HS-27A (cell line): ENCODE results near the gene CSNK1A1.
"Not testable (repeated sequence)": the region's sequence is repeated elsewhere in the genome, so short reads cannot be mapped to it uniquely, and the experiment has no call there.

Experiments
- DNase-seq: peaks from one replicate; pipeline ENCODE4 v3.0.0-alpha.2; 2012; ENCODE audit warnings: low read depth, missing footprints

The CSNK1A1 gene

DNA sequence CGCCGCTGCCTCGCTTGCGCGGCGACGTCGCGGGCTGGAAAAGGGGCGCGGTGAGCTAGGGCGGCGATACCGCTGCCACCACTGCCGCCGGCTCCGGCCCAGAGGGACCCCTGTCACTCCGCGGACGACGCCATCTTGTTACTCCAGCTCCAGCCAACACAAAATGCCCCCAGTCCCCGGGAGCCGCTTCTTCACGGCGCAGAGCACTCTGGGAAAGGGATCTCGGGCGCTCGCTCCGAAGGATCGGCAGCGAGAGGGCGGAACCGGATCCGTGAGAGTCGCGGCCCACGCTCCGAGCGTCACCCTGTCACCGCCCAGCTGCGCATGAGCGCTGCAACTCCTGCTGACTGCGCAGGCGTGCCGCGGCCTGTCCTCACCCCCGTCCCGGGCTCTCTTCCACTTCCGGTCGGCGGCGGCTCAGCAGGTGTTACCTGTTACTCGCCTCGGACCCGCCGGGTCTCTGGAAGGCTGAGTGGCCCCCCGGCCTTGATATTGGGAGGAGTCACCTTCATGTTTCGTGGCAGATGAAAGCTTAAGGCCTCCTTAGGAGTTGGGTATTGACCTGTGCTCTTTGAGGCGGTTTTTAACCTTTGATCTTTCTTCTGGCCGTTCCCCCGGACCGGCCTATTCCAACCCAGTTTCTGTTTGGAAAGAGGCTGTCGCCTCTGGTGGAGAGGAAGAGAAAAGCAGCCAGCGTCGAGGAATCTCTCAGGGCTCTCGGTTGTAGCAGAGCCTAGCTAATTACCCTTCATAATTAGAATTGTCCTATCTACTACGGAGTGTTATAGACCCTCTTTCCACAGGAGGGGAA lies at the start of gene CSNK1A1:
Gene CSNK1A1 (minus strand): TSS at position 213 of the 811 bp plus-strand sequence. CDS start 475 bp downstream, outside the sequence.
- peak; percentile 84 for DNase-seq

DNA sequence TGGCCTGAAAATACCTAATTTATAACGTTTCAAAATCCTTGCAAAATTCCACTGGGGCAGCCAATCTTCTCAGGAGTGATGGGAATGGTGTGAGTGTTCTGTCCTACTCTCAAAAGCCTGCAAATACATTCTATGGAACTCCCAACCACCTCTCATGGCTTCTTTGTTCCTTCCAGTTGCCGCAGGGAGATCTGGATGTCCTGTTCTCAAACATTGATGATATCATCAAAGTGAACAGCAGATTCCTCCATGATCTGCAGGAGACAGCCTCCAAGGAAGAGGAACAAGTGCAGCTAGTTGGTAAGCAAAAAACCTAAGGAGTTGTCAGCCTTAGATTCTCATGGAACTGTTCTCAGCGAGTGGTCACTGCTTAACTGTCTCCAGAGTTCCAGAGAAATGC lies 49.7 kb upstream of the CSNK1A1 start:
- DNase-seq = no peak

DNA sequence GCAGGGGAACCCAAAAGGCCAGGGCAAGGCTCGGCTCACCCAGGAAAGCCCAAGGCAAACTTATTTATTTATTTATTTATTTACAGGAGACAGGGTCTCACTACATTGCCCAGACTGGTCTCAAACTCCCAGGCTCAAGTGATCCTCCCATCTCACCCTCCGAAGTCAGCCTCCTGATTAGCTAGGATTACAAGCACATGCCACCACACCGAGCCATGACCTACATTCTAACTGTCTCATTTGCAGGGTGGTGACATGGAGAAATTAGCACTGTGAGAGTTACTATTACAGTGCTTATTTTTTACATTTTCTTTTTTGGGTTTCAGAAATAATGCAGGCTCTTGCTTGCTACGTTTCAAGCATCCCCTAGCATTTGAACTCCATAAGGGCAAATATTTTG lies 48.1 kb upstream of the CSNK1A1 start:
- DNase-seq = no peak

DNA sequence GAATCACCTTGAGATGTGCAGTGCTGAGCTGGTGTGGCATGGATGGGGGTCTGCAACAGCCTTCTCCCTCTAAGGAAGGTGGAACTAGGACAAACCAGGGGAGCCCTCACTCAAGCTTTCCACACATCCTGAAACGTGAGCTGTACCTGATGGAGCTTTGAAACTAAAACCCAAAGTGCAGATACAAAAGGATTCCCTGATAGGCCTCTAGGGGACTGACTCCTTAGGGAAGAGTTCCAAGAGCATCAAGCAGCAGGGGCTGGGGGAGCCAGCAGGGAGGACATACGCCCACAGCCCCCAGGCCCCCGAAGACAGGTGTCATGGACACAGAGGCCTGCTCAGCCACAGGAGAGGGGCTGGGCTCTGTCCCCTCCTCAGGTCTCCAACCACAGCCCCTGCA lies 47.7 kb upstream of the CSNK1A1 start:
- no peak for DNase-seq

DNA sequence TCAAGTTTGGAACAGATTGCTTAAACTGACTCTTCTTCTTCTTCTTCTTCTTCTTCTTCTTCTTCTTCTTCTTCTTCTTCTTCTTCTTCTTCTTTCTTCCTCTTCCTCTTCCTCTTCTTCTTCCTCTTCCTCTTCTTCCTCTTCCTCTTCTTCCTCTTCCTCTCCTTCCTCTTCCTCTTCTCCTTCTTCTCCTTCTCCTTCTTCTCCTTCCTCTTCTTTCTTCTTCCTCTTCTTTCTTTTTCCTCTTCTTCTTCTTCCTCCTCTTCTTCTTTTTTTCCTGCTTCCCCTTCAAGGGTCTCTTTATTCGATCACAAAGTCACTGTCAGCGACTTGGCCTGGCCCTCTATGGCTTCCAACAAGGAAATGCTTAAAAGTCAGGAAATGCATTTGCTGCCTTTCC lies 47.0 kb upstream of the CSNK1A1 start:
- not testable (repeated sequence) for DNase-seq

DNA sequence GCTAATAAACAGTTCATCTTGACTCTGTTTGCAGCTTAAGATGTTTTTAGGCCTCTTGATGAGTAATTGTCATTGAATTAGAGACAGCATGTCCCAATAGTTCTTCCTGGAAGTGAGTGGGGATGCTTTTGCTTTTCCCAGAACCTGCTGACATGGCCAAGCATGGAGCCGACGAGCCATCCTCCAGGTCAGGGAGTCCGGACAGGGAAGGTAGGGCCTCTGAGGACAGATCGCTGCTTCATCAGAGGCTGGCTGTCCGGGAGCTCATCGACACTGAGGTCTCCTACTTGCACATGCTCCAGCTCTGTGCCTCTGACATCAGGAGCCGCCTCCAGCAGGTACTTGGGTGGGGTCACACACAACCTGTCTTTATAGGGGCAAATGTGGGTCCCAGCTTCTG lies 46.4 kb upstream of the CSNK1A1 start:
- no peak for DNase-seq

DNA sequence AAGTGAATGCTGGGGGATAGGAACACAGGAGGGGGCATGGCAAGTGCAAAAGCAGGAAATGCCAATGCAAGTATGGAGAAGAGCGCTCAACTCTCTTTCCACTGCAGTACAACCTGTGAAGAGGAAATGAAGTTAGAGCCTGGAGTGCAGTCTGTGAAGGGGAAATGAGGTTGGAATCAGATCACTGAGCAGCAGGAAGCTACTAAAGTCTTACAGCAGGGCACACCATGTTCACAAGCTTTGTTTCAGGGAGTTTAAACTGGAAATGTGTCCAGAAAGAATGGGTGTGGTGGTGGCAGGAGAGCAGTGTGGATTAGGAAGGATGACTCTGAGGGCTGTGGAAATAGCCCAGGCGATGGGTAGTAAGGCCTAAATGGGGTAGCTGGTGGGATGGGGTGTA lies 45.5 kb upstream of the CSNK1A1 start:
- DNase-seq = no peak

DNA sequence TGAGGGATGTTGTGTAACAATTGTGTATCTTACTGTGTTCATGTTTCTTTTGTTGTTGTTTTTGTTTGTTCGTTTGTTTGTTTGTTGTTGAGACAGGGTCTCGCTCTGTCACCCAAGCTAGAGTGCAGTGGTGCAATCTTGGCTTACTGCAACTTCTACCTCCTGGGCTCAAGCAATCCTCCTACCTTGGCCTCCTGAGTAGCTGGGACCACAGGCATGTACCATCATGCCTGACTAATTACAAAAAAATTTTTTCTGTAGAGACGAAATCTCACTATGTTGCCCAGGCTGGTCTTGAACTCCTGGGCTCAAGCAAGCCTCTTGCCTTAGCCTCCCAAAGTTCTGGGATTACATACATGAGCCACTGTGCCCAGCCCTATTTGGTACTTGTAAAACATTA lies 43.9 kb upstream of the CSNK1A1 start:
- DNase-seq = not testable (repeated sequence)

DNA sequence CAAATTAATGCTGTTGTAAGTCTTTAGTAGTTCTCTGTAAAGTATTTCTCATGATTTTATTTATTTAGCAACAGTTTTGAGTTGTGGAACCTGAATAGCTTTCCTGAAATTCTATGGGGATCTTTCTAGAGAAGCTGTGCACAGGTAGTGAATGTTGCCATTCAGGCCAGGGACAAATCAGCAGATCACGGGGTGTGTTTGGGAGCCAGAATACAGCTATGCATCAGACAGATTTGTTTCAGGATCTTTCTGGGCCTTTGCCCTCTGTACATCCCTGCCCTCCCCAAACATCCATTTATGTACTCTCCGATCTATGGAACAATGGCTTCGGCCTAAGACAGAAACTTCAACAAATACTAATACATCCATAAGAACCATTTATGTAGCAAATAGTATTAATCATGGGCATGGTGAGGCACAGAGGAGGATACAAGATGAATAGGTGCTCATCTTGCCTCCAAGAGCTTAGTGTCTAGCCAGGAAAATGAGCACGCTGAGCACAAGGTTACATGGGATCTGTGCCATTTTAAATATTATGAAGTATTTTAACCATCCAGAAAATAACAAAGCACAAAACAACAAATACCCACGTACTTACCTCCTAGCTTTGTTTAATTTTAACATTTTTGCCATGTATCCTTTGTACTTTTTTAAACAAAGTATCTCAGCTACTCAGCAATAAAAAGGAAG lies 43.1 kb upstream of the CSNK1A1 start:
- no peak for DNase-seq

DNA sequence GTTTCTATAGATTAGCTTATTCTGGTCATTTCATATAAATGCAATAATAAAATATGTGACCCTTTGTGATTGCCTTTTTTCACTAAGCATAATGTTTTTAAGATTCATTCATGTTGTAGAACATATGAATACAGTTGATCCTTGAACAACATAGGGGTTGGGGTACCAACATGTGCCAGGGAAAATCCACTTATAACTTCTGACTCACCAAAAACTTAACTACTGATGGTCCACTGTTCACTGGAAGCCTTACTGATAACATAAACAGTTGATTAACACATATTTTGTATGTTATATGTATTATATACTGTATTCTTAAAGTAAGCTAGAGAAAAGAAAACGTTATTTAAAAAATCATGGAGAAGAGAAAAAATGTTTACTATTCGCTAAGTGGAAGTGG lies 42.1 kb upstream of the CSNK1A1 start:
- DNase-seq = no peak

DNA sequence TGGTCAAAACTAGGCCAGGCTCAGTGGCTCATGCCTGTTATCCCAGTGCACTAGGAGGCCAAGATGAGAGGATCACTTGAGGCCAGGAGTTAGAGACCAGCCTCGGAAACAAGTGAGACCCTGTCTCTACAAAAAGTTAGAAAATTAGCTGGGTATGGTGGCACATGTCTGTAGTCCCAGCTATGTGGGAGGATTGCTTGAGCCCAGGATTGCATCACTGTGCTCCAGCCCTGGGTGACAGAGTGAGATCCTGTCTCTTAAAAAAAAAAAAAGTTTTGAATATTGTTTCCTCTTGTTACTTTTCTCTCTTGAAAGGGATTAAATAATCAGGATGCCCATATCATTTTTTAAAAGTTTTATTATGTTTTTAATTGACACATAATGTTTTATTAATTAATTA lies 37.7 kb upstream of the CSNK1A1 start:
- DNase-seq = no peak

DNA sequence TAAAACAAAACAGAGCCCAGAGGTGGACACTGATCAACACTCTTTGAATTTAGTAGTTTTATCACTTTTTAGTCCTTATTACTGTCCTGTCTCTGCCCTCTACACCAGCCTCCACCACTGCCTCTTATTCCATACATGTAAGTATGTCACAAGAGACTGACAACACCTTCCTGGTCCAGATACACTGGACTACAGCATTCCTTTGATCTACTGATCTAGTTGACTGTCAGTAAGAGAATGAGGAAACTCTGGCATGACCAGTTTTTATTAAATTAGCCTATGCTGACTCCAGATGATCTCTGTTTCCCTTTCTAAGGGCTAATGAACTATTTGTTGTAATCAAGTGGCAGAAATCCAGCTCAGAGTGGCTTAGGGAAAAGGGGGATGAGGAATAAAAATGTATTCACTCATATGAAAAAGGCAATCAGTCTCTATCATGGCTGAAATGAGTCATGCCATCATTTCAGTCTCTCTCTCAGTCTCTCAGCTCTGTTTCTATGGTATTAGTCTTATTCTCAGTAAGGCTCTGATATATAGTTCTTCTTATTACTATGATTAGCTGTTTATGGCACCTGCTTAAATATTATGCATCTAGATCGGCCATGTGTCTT lies 35.6 kb upstream of the CSNK1A1 start:
- DNase-seq = no peak

DNA sequence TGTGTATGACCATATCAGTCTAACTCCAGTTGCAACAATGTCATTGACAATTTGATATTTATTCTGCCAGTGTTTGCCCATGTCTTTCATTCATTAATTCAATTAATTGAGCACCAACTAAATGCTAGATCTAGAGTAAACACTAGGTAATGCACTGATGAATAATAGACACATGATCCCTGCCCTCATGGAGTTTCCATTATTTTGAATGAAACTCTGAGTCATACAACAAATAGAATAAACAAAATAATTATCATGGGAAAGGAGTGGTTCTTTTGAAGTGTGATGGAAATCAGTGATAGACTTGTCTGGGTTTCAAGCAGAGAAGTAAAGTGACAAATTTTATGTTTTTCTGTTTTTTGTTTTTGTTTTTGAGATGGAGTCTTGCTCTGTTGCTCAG lies 34.7 kb upstream of the CSNK1A1 start:
- no peak for DNase-seq

DNA sequence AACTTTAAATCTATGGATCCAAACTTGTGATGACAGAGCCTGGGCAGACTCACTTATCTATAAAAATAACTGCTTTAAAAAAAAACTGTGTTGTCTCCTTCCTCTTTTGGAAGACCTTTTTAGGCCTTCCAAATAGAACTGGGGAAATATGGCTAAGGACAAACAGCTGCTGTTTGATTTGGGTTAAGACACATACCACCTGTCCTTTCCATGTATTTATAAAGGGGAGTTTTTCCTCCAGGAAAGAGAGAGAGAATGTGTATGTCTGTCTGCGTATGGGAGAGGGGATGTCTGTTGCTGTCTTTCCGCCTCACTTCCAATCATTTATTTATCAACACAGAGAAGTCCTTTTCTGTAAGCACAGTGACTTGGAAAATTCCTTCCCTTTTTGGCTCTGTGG lies 32.9 kb upstream of the CSNK1A1 start:
- no peak for DNase-seq

DNA sequence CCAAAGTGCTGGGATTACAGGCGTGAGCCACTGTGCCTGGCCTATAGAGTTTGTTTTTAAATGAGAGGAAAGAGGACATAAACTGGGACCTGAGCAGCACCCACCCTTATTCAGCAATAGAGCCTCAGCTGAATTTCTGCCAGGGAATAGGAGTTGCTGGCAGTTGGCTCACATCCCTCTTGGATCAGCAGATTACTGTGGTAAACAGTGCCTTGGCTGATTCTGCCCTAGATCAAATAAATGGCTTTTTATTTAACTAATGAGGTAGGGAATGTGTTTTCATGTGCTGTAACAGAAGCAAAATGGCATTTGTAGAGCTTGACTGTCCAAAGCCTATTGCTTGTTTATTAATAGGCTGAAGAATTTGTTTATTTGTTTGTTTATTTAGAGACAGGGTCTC lies 32.2 kb upstream of the CSNK1A1 start:
- no peak for DNase-seq

DNA sequence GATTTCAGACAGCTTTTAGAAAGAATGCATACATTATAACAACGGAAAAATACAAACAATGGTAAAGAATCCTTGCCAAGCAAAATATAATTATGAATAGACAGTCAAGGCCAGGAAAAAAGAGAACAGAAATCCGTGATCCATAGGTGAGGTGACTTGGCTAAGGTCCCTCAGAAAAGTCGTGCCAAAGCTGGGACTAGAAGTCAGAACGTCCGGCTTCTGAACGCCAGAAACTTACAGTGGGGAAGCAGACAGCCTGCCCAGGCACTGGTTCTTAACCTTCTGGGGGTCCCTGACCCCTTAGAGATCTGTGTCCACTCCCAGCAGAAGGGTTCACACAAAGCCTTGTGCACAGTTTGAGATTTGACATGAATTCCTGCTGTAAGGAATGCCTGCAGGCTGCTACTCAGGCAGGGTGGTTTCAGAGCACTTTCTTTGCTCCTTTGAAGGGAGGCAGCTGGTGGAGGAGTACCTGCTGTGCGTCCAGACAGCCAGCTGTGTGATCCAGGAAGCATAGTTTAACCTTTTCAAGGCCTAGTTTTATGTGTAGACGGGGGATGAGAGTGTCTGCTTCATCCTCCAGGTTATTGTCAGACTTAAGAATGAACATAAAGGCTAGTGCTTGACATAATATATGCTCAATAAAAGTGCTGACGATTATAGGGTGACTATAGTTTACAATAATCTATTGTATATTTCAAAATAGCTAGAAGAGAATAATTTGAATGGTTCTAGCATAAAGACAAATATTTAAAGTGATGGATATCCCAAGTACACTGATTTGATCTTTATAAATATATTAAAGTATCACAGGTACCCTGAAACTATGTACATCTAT lies 30.9 kb upstream of the CSNK1A1 start:
- no peak for DNase-seq

DNA sequence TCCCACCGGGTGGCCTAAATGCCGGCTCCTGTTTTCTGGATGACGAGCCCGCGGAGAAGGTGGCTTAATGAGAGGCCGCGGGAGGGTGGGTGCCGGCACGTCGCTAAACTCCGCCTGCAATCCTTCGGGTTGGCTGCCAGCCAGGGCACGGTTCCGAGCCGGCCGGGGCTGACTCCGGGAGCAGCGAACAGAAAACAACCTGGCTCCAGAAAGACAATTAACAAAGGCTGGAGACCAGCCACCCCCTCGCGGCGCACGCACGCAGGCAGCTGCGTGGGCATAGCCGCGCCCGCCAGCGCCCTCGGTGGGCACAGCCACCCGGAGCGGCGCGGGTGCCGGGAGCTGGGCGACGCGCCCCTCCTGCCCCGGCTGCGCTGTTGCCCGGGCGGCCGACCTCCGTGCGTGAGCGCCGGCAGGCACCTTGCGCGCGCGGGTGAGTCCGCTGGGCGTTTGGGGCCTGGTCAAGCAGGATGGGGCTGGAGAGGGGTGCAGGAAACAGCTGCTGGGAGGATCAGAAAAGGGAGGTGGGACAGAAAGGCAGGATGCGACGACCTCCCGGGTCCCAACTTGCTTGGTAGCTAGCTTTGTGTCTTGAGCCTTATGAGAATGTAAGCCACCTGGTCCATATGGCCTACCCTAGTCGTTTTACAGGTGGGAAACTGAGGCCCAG lies 30.1 kb upstream of the CSNK1A1 start, which contains the start of gene ARHGEF37:
Gene ARHGEF37 (plus strand): TSS at position 307 of the 670 bp plus-strand sequence. CDS start 16,272 bp downstream, outside the sequence.
- no peak for DNase-seq

DNA sequence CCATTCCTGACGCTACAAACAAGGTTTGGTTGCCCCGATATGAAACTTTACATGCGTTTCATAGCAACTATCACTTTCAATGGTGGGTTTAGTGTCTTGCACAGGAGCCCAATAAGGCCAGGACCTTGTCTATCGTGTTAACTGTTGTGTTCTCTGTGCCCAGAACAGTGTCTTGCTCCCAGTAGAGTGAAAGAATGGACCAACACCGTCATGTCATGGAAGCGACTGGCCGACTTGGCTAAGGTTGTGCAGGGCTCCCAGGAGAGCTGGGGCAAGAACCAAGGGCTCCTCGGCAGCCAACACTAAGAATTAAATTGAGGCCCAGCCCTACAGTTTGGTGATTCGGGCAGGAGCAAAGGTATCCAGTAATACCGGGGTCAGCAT lies 29.6 kb upstream of the CSNK1A1 start:
- DNase-seq = no peak

DNA sequence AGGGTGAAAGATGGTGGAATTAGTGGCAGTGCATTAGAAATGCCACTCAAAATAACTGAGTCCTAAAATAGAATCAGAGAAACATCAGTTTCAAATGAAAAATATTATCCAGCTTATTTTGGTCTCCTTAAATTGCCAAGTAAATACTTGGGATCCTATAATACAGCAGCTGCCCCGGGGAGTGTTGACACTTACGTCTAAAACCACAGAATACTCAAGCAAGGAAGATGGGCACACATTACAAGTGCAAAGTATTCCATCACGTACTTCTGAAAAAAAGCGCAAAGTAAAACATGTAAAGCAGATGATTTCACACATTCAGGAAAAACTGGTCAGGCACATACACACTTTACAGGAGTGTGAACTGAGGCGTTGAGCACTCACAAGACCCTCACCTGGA lies 27.7 kb upstream of the CSNK1A1 start:
- no peak for DNase-seq

DNA sequence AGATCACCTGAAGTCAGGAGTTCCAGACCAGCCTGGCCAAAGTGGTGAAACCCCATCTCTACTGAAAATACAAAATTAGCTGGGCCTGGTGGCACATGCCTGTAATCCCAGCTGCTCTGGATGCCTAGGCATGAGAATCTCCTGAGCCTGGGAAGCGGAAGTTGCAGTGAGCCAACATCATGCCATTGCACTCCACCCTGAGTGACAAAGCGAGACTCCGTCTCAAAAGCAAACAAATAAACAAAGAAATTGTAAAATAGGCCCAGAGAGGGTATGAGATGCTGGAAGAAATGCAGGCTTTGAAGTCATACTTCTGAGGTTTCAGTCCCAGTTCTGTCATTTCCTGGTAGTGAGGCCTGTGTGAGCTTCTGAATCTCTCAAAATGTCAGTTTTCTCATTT lies 24.8 kb upstream of the CSNK1A1 start:
- no peak for DNase-seq

DNA sequence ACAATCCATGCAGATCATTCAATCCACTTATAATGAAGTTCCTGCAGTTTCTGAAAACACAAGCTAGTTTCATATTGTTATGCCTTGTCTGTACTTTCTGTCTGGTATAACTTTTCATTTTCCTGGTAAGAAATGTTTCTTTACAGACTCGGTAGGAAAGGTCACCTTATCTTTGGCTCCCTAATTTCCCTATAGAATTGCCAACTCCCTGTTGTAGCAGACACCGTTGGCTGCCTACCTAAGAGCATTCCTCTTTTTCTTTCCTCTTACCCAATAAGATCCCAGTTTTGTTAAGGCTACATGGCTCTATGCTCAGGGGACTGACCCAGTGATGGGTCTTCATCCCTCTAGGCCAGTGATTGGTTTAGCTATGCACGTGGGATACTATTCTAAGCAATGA lies 23.9 kb upstream of the CSNK1A1 start:
- DNase-seq = no peak
